Measurements from ENCODE around the gene ATF4.

ATF4 gene

GRCh38 chr22:39528681-39529486 is 8.5 kb downstream of the ATF4 start:
- DNase-seq (ENCODE audit: low read depth) = peak; percentile 83

GRCh38 chr22:39529487-39529851 is 9.1 kb downstream of the ATF4 start:
- DNase-seq (ENCODE audit: low read depth) = no peak

GRCh38 chr22:39530116-39530515 is 9.8 kb downstream of the ATF4 start:
- DNase-seq (ENCODE audit: low read depth) = no peak

GRCh38 chr22:39530692-39531331 is 10.4 kb downstream of the ATF4 start:
- no peak for DNase-seq (ENCODE audit: low read depth)

GRCh38 chr22:39532215-39533073 is 12.1 kb downstream of the ATF4 start, which contains the start of gene RPS19BP1:
Gene RPS19BP1 (minus strand): TSS chr22:39532748. CDS start chr22:39532738, 10 bp downstream.
- peak; percentile 99 for DNase-seq (ENCODE audit: low read depth)

- no peak for DNase-seq (ENCODE audit: low read depth)
Measured at GRCh38 chr22:39534092-39534506, 13.7 kb downstream of the ATF4 start.

- DNase-seq (ENCODE audit: low read depth) = peak; percentile 51
Measured at GRCh38 chr22:39534591-39535356, 14.4 kb downstream of the ATF4 start.

- no peak for DNase-seq (ENCODE audit: low read depth)
Measured at GRCh38 chr22:39535357-39535725, 15.0 kb downstream of the ATF4 start.

GRCh38 chr22:39535831-39536449 is 15.6 kb downstream of the ATF4 start:
- no peak for DNase-seq (ENCODE audit: low read depth)

- no peak for DNase-seq (ENCODE audit: low read depth)
Measured at GRCh38 chr22:39536711-39537110, 16.3 kb downstream of the ATF4 start.

- no peak for DNase-seq (ENCODE audit: low read depth)
Measured at GRCh38 chr22:39537975-39538374, 17.6 kb downstream of the ATF4 start.

- no peak for DNase-seq (ENCODE audit: low read depth)
Measured at GRCh38 chr22:39543095-39543494, 22.7 kb downstream of the ATF4 start.

- no peak for DNase-seq (ENCODE audit: low read depth)
Measured at GRCh38 chr22:39545386-39546365, 25.3 kb downstream of the ATF4 start.

GRCh38 chr22:39546889-39547586 is 26.7 kb downstream of the ATF4 start:
- no peak for DNase-seq (ENCODE audit: low read depth)

GRCh38 chr22:39547587-39547947 is 27.2 kb downstream of the ATF4 start:
- DNase-seq (ENCODE audit: low read depth) = no peak

- no peak for DNase-seq (ENCODE audit: low read depth)
Measured at GRCh38 chr22:39553429-39553828, 33.1 kb downstream of the ATF4 start.

- no peak for DNase-seq (ENCODE audit: low read depth)
Measured at GRCh38 chr22:39554151-39554550, 33.8 kb downstream of the ATF4 start.

- DNase-seq (ENCODE audit: low read depth) = no peak
Measured at GRCh38 chr22:39556970-39557841, 36.8 kb downstream of the ATF4 start.
